Stimulated activated CD8-positive, alpha-beta memory T cell treated with anti-CD3 and anti-CD28 coated beads, Interleukin-7, amount 100 ng/mL, for 48 hours (primary cell): ENCODE data around the gene SMIM14.
"Not testable (repeated sequence)": the region's sequence is repeated elsewhere in the genome, so short reads cannot be mapped to it uniquely, and the experiment has no call there.

ENCODE experiments used
- DNase-seq, 2 donors: peaks; one replicate each; pipeline ENCODE4 v3.0.0-alpha.2; 2020; ENCODE audit warnings: low read depth in 1 of 2; ENCODE audit errors: extremely low read depth in 1 of 2

SMIM14 gene

DNA sequence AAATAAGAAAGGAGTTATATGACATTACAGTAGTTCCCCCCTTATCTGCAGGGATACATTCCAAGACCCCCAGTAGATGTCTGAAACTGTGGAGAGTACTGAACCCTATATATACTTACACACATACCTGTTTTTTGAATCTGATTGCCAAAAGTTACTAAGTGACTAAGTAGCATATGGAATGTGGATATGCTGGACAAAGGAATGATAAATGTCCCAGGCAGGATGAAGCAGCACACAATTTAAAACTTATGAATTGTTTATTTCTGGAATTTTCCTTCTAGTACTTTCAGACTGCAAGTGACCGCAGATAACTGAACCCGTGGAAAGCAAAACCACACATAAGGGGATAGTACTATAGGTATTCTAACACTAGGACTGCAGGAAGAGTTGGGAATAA, 134.1 kb downstream of the SMIM14 start:
- DNase-seq, result no peak

DNA sequence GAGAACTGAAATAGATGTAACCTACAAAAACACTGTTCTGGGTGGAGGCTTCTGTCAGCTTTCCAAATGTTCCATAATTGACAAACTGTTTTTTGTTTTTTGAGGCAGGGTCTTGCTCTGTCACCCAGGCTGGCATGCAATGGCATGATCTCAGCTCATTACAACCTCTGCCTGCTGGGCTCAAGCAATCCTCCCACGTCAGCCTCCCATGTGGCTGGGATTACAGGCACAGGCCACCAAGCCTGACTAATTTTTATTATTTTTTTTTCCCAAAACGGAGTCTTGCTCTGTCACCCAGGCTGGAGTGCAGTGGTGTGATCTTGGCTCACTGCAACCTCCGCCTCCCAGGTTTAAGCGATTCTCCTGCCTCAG, 136.0 kb downstream of the SMIM14 start:
- not testable (repeated sequence) for DNase-seq

DNA sequence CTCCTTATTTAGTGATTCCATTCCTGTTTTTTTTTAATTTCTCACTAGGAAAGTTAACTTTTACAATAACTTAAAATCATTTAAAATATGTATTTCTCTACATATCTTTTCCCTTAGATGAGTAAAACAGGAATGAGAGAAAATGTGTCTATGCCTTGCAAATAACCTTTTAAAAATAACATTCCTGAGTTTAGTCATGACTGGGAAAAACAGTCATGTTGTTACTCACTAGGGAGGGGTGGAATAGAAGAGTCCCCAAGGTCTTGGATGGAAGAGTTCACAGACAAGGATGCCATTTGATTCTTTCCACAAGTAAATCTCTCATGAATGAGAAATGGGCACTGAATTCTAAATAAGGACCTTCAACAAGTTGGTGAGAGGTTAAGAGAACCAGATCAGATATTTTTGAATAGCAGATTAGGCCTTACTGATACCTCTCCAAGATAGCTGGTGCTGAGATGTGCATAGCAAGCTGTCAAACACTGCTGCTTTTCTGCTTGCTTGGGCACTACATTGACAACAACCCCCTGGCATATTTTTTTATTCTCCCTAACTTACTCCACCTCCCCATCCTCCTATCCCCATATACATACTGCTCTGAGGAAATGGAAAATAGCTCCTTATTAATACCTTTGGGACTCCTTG, 136.5 kb downstream of the SMIM14 start:
- DNase-seq, result no peak

DNA sequence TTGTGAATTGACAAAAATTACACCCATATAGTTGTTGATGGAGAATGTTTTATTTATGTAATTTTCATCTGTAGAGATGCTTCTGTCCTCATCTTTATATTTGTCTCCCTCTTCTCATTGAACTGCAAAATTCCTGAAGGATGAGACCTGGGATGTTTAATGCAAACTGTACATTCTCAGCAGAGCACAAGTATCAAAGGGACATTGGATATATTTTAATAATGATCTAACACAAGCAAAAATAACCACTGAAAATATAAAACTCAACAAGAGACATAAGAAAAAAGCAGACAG, 140.0 kb downstream of the SMIM14 start:
- no peak for DNase-seq

DNA sequence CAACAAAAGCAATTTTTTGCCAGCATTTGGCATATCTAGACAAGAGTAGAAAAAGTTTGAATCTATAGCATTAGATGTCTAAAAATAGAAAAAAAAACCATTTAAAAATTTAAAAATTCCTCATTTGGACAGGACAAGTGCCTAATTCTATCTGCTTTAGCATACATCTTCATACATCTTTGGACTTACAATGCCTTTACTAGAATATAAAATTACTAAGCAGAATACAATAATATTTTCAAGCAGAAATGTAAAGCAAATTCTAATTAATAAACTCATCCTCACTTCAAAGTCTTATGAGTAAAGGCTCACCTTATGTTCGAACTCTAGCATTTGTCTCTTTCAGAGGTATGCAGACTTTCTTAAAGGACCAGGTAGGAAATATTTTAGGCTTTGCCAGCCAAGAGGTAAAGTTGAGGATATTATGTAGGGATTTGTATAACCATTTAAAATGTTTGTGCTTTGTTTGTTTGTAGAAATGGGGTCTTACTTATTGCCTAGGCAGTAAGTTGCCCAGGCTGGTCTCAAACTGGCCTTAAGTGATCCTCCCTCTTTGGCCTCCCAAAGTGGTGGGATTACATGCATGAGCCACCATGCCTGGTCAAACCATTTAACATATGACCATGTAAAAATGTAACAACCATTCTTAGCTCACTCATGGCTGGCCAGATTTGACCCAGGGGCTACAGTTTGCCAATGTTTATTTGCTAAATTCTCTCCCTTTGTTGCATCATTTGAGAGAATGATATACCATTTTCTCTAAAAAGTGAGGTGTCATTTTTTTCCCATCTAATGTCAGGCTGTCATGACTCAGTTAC, 140.5 kb downstream of the SMIM14 start:
- no peak for DNase-seq
